HG03159 (cell line): Measurements from ENCODE around the gene ADGRD1.

Source experiments
- ATAC-seq: cut with Tn5 transposase; IDR thresholded peaks from one replicate; pipeline ENCODE4 v1.9.1; 2021; ENCODE audit warnings: mild to moderate bottlenecking, moderate library complexity; ENCODE audit not compliant: unreplicated experiment

ADGRD1 gene

GRCh38 chr12:130965214-130965613, 11.5 kb downstream of the ADGRD1 start:
- ATAC-seq = no peak

- ATAC-seq = no peak
Measured at GRCh38 chr12:130965668-130966067, 12.0 kb downstream of the ADGRD1 start.

- no peak for ATAC-seq
Measured at GRCh38 chr12:130966443-130967030, 12.8 kb downstream of the ADGRD1 start.

- no peak for ATAC-seq
Measured at GRCh38 chr12:130967636-130968035, 13.9 kb downstream of the ADGRD1 start.

- ATAC-seq = no peak
Measured at GRCh38 chr12:130968611-130969010, 14.9 kb downstream of the ADGRD1 start.

- ATAC-seq = no peak
Measured at GRCh38 chr12:130969223-130969622, 15.5 kb downstream of the ADGRD1 start.

GRCh38 chr12:130970165-130970907, 16.6 kb downstream of the ADGRD1 start:
- peak; percentile 53 for ATAC-seq

- no peak for ATAC-seq
Measured at GRCh38 chr12:130970908-130971233, 17.2 kb downstream of the ADGRD1 start.

- ATAC-seq = no peak
Measured at GRCh38 chr12:130971925-130972585, 18.3 kb downstream of the ADGRD1 start.

GRCh38 chr12:130972586-130972950, 18.9 kb downstream of the ADGRD1 start:
- ATAC-seq = no peak

- ATAC-seq = no peak
Measured at GRCh38 chr12:130973109-130973508, 19.4 kb downstream of the ADGRD1 start.

GRCh38 chr12:130973906-130974305, 20.2 kb downstream of the ADGRD1 start:
- ATAC-seq = no peak

GRCh38 chr12:130975116-130975515, 21.4 kb downstream of the ADGRD1 start:
- ATAC-seq = no peak

GRCh38 chr12:130976171-130976720, 22.5 kb downstream of the ADGRD1 start:
- no peak for ATAC-seq

- ATAC-seq = no peak
Measured at GRCh38 chr12:130977046-130977742, 23.5 kb downstream of the ADGRD1 start.

GRCh38 chr12:130977743-130978095, 24.0 kb downstream of the ADGRD1 start:
- ATAC-seq = no peak

GRCh38 chr12:130978785-130979184, 25.1 kb downstream of the ADGRD1 start:
- no peak for ATAC-seq

GRCh38 chr12:130981074-130981742, 27.5 kb downstream of the ADGRD1 start:
- ATAC-seq = no peak

GRCh38 chr12:130981911-130982310, 28.2 kb downstream of the ADGRD1 start:
- no peak for ATAC-seq

GRCh38 chr12:130982565-130983225, 29.0 kb downstream of the ADGRD1 start:
- ATAC-seq = no peak
